Measurements from ENCODE around the gene BRD3. TPM values are rescaled to one million over a fixed set of nuclear protein-coding genes. Genes with fewer than 3 reads are reported as not detected.

The BRD3 gene
- total RNA-seq, 1 experiment from 2014 or later = 63.1 TPM

DNA sequence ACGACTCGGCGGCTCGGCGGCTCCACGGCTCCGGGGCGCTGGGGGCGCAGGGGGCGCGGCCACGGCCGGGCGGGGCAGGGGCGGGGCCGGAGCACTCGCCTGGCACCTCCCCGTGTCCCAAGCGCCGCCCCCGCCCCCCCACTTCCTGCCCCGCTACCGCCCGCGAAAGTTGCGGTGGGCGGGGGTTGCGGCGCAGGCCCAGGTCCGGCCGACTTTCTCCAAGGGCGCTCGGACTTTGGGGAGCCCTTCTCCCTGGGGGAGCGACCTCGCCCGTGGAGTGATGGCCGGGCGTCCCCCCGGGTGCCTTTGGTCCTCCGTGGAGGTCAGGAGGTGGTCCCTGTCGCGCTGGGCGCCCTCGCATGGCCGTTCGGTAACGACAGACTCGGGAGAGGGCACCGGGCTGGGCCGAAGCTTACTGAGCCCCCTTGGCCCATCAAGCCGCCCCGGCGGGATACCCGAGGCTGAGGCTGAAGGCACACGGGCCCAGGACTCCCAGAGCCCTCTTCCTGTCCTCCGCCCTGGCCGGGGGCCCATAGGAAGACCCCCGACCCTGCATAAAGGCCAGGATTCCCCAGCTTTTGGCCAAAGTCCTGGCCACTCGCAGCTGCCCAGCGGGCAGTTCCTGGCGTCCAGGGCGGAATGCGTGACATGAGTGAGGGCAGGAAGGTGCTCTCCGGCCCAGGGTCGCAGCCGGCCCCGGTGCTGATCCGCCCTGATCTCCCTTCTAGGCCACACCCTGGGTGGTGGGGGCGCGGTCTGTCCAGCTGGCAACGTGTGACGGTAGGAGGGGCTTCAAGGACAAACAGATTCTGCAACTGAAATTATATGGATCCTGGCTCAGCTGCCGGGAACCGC, 74.8 kb downstream of the BRD3 start:
- Mint-ChIP-seq H3K4me1 (peaks cover 20 to 31% of the 10 kb centered on the region in 2 experiments), H3K4me3 (peak overlapping the region; percentile 63 to 80), H3K36me3 (ENCODE audit: insufficient read depth in 1 of 3, low read depth in 3 of 3) (no peaks in the 10 kb centered on the region), H3K9me3 (no peaks in the 10 kb centered on the region), H3K27ac (no peak overlapping the region; a peak in 1 of 7 replicates), H3K27me3 (ENCODE audit: low read depth) (peaks cover 5% of the 10 kb centered on the region)
- Histone ChIP-seq H2BK120ac (ENCODE audit: low read depth, low read length, poor library complexity, severe bottlenecking) (no peak overlapping the region), H3K79me2 (ENCODE audit: insufficient read depth, low read length) (peaks cover 14% of the 10 kb centered on the region; the same call in 1 of the 2 replicates), H3K23ac (ENCODE audit: insufficient read length, low read depth, low read length) (no peak overlapping the region), H2BK5ac (ENCODE audit: insufficient read length, low read length) (no peak overlapping the region), H3K9ac (ENCODE audit: extremely low read depth, insufficient read length, low read length) (peak overlapping the region; percentile 6), H3K79me1 (ENCODE audit: insufficient read depth, low read depth, low read length, poor library complexity, severe bottlenecking) (peaks cover 4% of the 10 kb centered on the region), H4K20me1 (ENCODE audit: control insufficient read depth, insufficient read depth, insufficient read length) (no peaks in the 10 kb centered on the region), H3K27me3 (ENCODE audit: insufficient read depth, low read length) (no peaks in the 10 kb centered on the region), H4K5ac (ENCODE audit: insufficient read length, low read depth, low read length) (no peak overlapping the region), H3T11ph (ENCODE audit: low read length) (no peak overlapping the region), H2AK5ac (ENCODE audit: insufficient read length, low read length) (no peak overlapping the region), H3K18ac (ENCODE audit: insufficient read length, low read depth, low read length) (no peak overlapping the region), H2BK20ac (ENCODE audit: low read depth, low read length, poor library complexity, severe bottlenecking) (no peak overlapping the region), H3K9me3 (ENCODE audit: control insufficient read depth, low read depth, low read length) (no peaks in the 10 kb centered on the region), H3K56ac (ENCODE audit: insufficient read length, low read depth, low read length) (no peak overlapping the region), H2BK15ac (ENCODE audit: low read depth, low read length) (no peak overlapping the region), H4K91ac (ENCODE audit: insufficient read length, low read depth, low read length) (no peak overlapping the region), H2BK12ac (ENCODE audit: insufficient read length, low read depth, low read length) (no peak overlapping the region), H3K23me2 (ENCODE audit: insufficient read length, low read depth, low read length, poor library complexity, severe bottlenecking) (peaks cover 15% of the 10 kb centered on the region), H3K27ac (ENCODE audit: insufficient read length, low read depth, low read length) (no peak overlapping the region), H3K14ac (ENCODE audit: insufficient read depth, low read length) (peak overlapping the region; percentile 62; the same call in 1 of the 2 replicates), H2AFZ (ENCODE audit: low read length) (no peak overlapping the region), H3K4me2 (ENCODE audit: insufficient read depth, insufficient read length, low read length) (peak overlapping the region; percentile 46), H4K8ac (replicated peaks; ENCODE audit: insufficient read length, low read depth, low read length) (no peak overlapping the region), H3K4me1 (ENCODE audit: insufficient read depth, low read length) (no peaks in the 10 kb centered on the region), H3K4ac (ENCODE audit: low read depth, low read length) (no peak overlapping the region)
- peak; percentile 78 for DNase-seq
- no CpG with 5 or more reads among the region's 74 CpGs for WGBS (ENCODE audit: extremely low coverage, insufficient read length, low lambda C conversion rate)
- TF ChIP-seq CTCF (conservative IDR thresholded peaks at IDR 0.05) = peak; percentile 45; the same call in 1 of the 3 replicates

All from H9 (cell line).